Measurements from ENCODE around the gene ANKHD1.

GRCh38 chr5:140480310-140481014, 78.8 kb downstream of the ANKHD1 start:
- TF ChIP-seq CTCF (conservative IDR thresholded peaks at IDR 0.05) (no peak), EZH2 (IDR thresholded peaks at IDR 0.05; ENCODE audit: low read depth) (no peak)
